Psoas muscle (tissue), 8 donors: Measurements from ENCODE around the gene CATSPERB. TPM values are rescaled to one million over a fixed set of nuclear protein-coding genes. Genes with fewer than 3 reads are reported as not detected.

Experiments
- ATAC-seq, 4 donors: fragments of 200-7000 bp; cut with Tn5 transposase; one replicate each; pipeline ENCODE4 v1.9.1; 2020; ENCODE audit warnings: moderate library complexity in 3 of 4, mild to moderate bottlenecking in 2 of 4
- DNase-seq, 2 donors: peaks; one replicate each; pipeline ENCODE4 v3.0.0-alpha.2; 2020
- H3K27ac ChIP-seq: fragments of 200-600 bp; one replicate; pipeline ENCODE4 v1.8.0; 2022
- H3K27me3 ChIP-seq, 3 donors: fragments of 200-600 bp in 1 of 3; one replicate each; pipeline versions ENCODE4 v1.6.1 to v1.8.0; 2013 to 2022; ENCODE audit warnings: low read length in 2 of 3, mild to moderate bottlenecking in 2 of 3, moderate library complexity in 1 of 3; ENCODE audit not compliant: insufficient read depth in 3 of 3
- H3K36me3 ChIP-seq, 2 donors: fragments of 200-600 bp in 1 of 2; one replicate each; pipeline versions ENCODE4 v1.6.1 to v1.8.0; 2013 to 2022; ENCODE audit warnings: low read depth in 1 of 2, mild to moderate bottlenecking in 1 of 2, moderate library complexity in 1 of 2; ENCODE audit not compliant: insufficient read depth in 1 of 2
- H3K4me1 ChIP-seq: fragments of 200-600 bp; one replicate; pipeline ENCODE4 v1.8.0; 2022
- H3K4me3 ChIP-seq: fragments of 200-600 bp; one replicate; pipeline ENCODE4 v1.8.0; 2022; ENCODE audit warnings: mild to moderate bottlenecking
- H3K9me3 ChIP-seq: fragments of 200-600 bp; one replicate; pipeline ENCODE4 v1.8.0; 2022
- WGBS, 3 donors: extraction: QIAGEN DNeasy Blood & Tissue Kit; methylation state at CpG; one replicate each; pipeline versions ENCODE4 v1.1.6 to v1.1.7; 2013; 5-methylcytosine and 5-hydroxymethylcytosine counted together
- intact Hi-C, 2 donors: fragments of 100-400 bp; cut with DNase I; formaldehyde crosslinking; loops; one replicate each; pipeline versions ENCODE4 v1.11.0 to v1.14.2; 2022
- polyA plus RNA-seq, 3 donors: library from polyadenylated mRNA; stranded (reverse); fragments of 200-250 nt; gene quantifications; one replicate each; pipeline ENCODE4 v1.2.3, GENCODE V29; 2013
- total RNA-seq, 4 donors: library from RNA; stranded (reverse); fragmentation: NEBNext Ultra II Directional in 2 of 4; extraction: Animal tissue kit (Norgen Biotek cat#: 25700) in 2 of 4; gene quantifications; one replicate each; pipeline versions ENCODE4 v1.2.1 to v1.2.4, GENCODE V29; 2021 to 2023
- TF ChIP-seq, protein P1 (sequence below): fragments of 200-600 bp; IDR thresholded peaks from one replicate; pipeline ENCODE4 v1.8.0; 2022; ENCODE audit warnings: antibody characterized with exemption
- donor health status: healthy with polysubstance abuse.
- donor health status: DM: no; HTN: no; CAD: no; lungs with moderate emphysema.
- donor health status: Bipolar disorder and iron deficiency.
- donor health status: healthy.
- donor health status: DM: yes; HTN: yes; CAD: no.
- donor health status: DM: no; HTN: no; CAD: no.
- donor health status: DM: no; HTN: no; CAD: no.
- donor health status: DM: yes; HTN: yes; CAD: no.

CATSPERB gene
- total and polyA plus RNA-seq, 7 donors, result 0.03 to 0.52 (median 0.20) TPM

DNA sequence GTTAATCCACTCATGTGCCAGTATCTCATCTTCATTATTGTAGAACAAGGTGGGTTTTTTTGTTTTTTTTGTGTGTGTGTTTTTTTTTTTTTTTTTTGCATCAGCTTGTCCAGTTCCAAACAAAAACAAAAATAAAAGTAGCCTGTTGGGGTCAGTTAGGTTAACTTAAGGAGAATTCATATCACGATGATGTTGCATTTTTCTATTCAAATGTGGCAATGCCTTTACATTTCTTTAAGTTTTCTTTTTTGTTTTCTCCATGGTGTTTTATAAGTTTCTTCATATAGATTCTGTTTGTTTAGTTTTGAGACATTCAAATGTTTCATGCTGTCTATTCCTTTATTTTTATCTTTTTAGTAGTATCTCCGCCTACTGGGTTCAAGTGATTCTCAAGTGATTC lies 16.2 kb upstream of the CATSPERB start:
- Histone ChIP-seq H3K36me3 (no peaks in the 10 kb centered on the region), H3K4me3 (no peak overlapping the region), H3K27me3 (no peaks in the 10 kb centered on the region), H3K27ac (no peak overlapping the region), H3K4me1 (no peaks in the 10 kb centered on the region), H3K9me3 (no peaks in the 10 kb centered on the region)
- 95% methylated on average over 2 of the region's 2 CpGs for WGBS, 3 donors
- TF ChIP-seq, protein P1, sequence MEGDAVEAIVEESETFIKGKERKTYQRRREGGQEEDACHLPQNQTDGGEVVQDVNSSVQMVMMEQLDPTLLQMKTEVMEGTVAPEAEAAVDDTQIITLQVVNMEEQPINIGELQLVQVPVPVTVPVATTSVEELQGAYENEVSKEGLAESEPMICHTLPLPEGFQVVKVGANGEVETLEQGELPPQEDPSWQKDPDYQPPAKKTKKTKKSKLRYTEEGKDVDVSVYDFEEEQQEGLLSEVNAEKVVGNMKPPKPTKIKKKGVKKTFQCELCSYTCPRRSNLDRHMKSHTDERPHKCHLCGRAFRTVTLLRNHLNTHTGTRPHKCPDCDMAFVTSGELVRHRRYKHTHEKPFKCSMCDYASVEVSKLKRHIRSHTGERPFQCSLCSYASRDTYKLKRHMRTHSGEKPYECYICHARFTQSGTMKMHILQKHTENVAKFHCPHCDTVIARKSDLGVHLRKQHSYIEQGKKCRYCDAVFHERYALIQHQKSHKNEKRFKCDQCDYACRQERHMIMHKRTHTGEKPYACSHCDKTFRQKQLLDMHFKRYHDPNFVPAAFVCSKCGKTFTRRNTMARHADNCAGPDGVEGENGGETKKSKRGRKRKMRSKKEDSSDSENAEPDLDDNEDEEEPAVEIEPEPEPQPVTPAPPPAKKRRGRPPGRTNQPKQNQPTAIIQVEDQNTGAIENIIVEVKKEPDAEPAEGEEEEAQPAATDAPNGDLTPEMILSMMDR, result no peak
- DNase-seq, result no peak
- intact Hi-C loops, result no loop called here
- ATAC-seq, result no peak

DNA sequence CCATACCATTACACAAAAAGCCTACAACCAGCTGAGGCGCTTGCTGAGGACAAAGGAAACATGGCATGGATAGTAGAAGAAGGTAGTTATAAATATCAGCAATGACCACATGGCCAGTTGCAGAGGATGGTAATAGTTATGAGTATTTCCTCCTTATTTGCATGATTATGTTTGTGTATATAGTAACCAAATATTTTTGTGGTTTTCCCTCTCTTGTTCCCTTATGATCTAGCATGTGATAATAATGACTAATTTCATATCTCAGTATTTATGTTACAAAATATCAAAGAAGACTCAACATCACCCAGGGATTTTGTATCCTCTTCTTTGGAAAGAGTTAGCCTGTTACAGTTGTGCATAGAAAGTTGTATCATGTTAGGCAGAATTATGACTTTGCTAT lies 13.5 kb upstream of the CATSPERB start:
- WGBS, 3 donors, result 96 to 97% (median 97%) methylated on average over 1 of the region's 1 CpG

DNA sequence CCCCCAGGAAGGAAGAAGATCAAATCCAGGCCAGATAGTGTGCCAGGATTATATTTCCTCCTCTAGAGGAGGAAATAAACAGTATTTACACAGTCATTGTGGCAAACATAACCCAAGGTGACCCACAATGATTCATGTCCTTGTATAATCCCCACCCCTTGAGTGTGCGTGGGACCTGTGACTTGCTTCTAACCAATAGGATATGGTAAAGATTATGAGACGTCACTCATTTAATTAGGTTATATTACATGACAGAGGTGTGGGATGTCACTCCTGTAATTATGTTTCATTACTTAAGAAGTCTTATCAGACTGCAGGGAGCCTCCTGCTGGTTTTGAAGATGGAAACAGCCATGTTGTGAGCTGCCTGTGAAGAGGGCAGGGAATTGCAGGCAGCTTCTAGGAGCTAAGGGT lies 12.2 kb upstream of the CATSPERB start:
- 78 to 89% (median 81%) methylated on average over 2 of the region's 2 CpGs for WGBS, 3 donors
- no peak for DNase-seq
- intact Hi-C loops, result no loop called here
- no peak overlapping the region for H3K4me3 ChIP-seq
- TF ChIP-seq, protein P1, result no peak
- H3K9me3 ChIP-seq, result no peaks in the 10 kb centered on the region
- H3K4me1 ChIP-seq, result no peaks in the 10 kb centered on the region
- no peak for ATAC-seq
- H3K36me3 ChIP-seq, result no peaks in the 10 kb centered on the region
- no peaks in the 10 kb centered on the region for H3K27me3 ChIP-seq
- H3K27ac ChIP-seq, result no peak overlapping the region

More for the DNA sequence above, 13.5 kb upstream of the CATSPERB start:
- Histone ChIP-seq H3K4me1 (no peaks in the 10 kb centered on the region), H3K4me3 (no peak overlapping the region), H3K27me3 (no peaks in the 10 kb centered on the region), H3K36me3 (no peaks in the 10 kb centered on the region), H3K27ac (no peak overlapping the region), H3K9me3 (no peaks in the 10 kb centered on the region)
- intact Hi-C loops, result no loop called here
- no peak for DNase-seq
- TF ChIP-seq, protein P1, result no peak
- no peak for ATAC-seq

DNA sequence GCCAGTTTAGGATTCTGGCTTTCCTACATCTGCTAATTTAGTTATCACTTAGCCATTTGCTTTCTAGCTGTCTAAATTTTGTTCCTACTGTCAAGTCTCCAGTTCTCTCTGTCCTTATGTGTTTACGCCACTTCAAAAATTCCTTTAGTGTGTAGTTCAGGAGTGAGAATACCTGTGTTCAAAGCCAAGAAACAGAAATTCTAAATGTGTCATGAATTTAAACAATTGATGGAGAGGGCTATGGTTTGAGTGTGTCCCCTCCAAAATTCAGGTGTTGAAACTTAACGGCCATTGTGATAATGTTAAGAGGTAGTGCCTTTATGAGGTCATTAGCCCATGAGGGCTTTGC lies 11.4 kb upstream of the CATSPERB start:
- intact Hi-C loops, result no loop called here
- no peak overlapping the region for H3K4me3 ChIP-seq
- WGBS, 3 donors, result 91 to 95% (median 93%) methylated on average over 2 of the region's 2 CpGs

More for the DNA sequence above, 11.4 kb upstream of the CATSPERB start:
- no peak overlapping the region for H3K27ac ChIP-seq
- H3K27me3 ChIP-seq, result no peaks in the 10 kb centered on the region
- no peak for DNase-seq
- ATAC-seq, result no peak
- H3K4me1 ChIP-seq, result no peaks in the 10 kb centered on the region
- H3K36me3 ChIP-seq, result no peaks in the 10 kb centered on the region
- TF ChIP-seq, protein P1, result no peak
- no peaks in the 10 kb centered on the region for H3K9me3 ChIP-seq
